Measurements from ENCODE around the gene BAG1.

Gene BAG1

GRCh38 chr9:33227741-33228140 is 36.8 kb downstream of the BAG1 start:
- FAIRE-seq (no peak), DNase-seq (ENCODE audit: insufficient read length, low spot score) (no peak)
- TF ChIP-seq CTCF (IDR thresholded peaks at IDR 0.05; ENCODE audit: insufficient read depth, missing control alignments): no peak

- TF ChIP-seq CTCF (IDR thresholded peaks at IDR 0.05; ENCODE audit: insufficient read depth, missing control alignments): no peak
- no peak for DNase-seq (ENCODE audit: insufficient read length, low spot score)
- FAIRE-seq: no peak
These were observed 37.5 kb downstream of the BAG1 start for GRCh38 chr9:33227008-33227398.

GRCh38 chr9:33225319-33226147 is 39.0 kb downstream of the BAG1 start:
- TF ChIP-seq CTCF (IDR thresholded peaks at IDR 0.05; ENCODE audit: insufficient read depth, missing control alignments): peak; percentile 83
- FAIRE-seq: peak; percentile 80
- no peak for DNase-seq (ENCODE audit: insufficient read length, low spot score)

GRCh38 chr9:33223696-33224095 is 40.8 kb downstream of the BAG1 start:
- peak; percentile 10 for TF ChIP-seq CTCF (IDR thresholded peaks at IDR 0.05; ENCODE audit: insufficient read depth, missing control alignments)
- no peak for DNase-seq (ENCODE audit: insufficient read length, low spot score)
- FAIRE-seq: no peak

- no peak for TF ChIP-seq CTCF (IDR thresholded peaks at IDR 0.05; ENCODE audit: insufficient read depth, missing control alignments)
- DNase-seq (ENCODE audit: insufficient read length, low spot score) (no peak), FAIRE-seq (no peak)
These were observed 42.5 kb downstream of the BAG1 start for GRCh38 chr9:33222031-33222430.

GRCh38 chr9:33221568-33221884 is 43.0 kb downstream of the BAG1 start:
- FAIRE-seq: no peak

More at GRCh38 chr9:33221568-33221884, 43.0 kb downstream of the BAG1 start:
- no peak for DNase-seq (ENCODE audit: insufficient read length, low spot score)
- TF ChIP-seq CTCF (IDR thresholded peaks at IDR 0.05; ENCODE audit: insufficient read depth, missing control alignments): no peak
